ENCODE data around the gene LONP2. TPM values are rescaled to one million over a fixed set of nuclear protein-coding genes. Genes with fewer than 3 reads are reported as not detected.

Gene LONP2
- total RNA-seq, 3 donors from 2014 or later (not counting 1 experiment from before 2014, with no cell fraction given), result 48.6 to 87.8 (median 61.7) TPM

DNA sequence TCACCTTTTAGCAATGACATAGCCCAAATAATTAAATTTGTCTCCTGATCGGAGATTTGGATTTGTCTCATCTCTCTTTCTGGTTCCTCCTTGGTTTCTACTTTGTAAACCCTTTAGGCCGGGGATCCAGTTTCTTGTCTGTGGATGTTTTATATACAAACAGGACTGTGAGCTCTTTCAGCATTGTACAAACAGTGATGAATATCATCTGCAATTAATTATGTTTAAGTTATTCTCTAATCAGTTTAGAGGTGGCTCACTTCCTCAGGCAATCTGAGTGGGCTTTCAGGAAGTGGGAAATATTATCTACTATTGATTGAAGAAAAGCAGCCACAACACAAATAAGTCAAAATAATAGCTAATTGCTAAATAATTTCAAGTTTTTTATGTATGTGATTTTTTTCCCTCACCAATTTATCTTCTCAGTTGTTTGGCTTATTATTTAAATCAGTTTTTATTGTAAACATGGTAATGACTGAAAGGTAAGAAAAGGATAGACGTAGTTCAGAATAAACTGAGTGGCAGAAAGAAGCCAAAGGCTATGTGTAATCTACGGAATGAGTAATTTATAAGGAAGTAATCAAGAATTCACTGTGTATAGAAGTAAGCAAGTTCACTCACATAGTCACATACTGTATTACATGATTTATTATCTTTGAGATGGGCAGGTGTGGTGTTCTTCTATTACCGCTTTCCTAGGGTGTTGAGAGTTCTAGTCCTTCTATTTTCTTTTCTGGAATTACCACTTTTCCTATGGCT is 6.6 kb downstream of the LONP2 start:
- WGBS (ENCODE audit: insufficient coverage), result 100% methylated on average over 3 of the region's 5 CpGs
- H3K27ac ChIP-seq (ENCODE audit: low read length), result no peak overlapping the region
- intact Hi-C loops (cut with micrococcal nuclease), result no loop called here
- peak overlapping the region; percentile 53 to 56 for H3K27ac Mint-ChIP-seq
- no peak overlapping the region for H3K4me3 ChIP-seq (ENCODE audit: low read length)
- TF ChIP-seq, protein P1, sequence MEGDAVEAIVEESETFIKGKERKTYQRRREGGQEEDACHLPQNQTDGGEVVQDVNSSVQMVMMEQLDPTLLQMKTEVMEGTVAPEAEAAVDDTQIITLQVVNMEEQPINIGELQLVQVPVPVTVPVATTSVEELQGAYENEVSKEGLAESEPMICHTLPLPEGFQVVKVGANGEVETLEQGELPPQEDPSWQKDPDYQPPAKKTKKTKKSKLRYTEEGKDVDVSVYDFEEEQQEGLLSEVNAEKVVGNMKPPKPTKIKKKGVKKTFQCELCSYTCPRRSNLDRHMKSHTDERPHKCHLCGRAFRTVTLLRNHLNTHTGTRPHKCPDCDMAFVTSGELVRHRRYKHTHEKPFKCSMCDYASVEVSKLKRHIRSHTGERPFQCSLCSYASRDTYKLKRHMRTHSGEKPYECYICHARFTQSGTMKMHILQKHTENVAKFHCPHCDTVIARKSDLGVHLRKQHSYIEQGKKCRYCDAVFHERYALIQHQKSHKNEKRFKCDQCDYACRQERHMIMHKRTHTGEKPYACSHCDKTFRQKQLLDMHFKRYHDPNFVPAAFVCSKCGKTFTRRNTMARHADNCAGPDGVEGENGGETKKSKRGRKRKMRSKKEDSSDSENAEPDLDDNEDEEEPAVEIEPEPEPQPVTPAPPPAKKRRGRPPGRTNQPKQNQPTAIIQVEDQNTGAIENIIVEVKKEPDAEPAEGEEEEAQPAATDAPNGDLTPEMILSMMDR (IDR thresholded peaks at IDR 0.05), result no peak
- no peaks in the 10 kb centered on the region for H3K9me3 ChIP-seq (ENCODE audit: control insufficient read depth, insufficient read depth, low read length)
- peaks cover 36 to 48% of the 10 kb centered on the region in 2 donors for H3K4me1 Mint-ChIP-seq
- no peaks in the 10 kb centered on the region for H3K27me3 Mint-ChIP-seq (ENCODE audit: low read depth in 2 of 2)
- H3K9me3 Mint-ChIP-seq, result no peaks in the 10 kb centered on the region
- no peaks in the 10 kb centered on the region for H3K36me3 Mint-ChIP-seq
- H3K4me1 ChIP-seq (ENCODE audit: control insufficient read depth, insufficient read depth, low read length), result peaks cover 6% of the 10 kb centered on the region
- DNase-seq (no peak), ATAC-seq (no peak)
- H3K4me3 Mint-ChIP-seq, result no peak overlapping the region
- no peaks in the 10 kb centered on the region for H3K27me3 ChIP-seq (ENCODE audit: control insufficient read depth, insufficient read depth, low read length)
- H3K36me3 ChIP-seq (ENCODE audit: control insufficient read depth, insufficient read depth, low read length), result peaks cover 25% of the 10 kb centered on the region

DNA sequence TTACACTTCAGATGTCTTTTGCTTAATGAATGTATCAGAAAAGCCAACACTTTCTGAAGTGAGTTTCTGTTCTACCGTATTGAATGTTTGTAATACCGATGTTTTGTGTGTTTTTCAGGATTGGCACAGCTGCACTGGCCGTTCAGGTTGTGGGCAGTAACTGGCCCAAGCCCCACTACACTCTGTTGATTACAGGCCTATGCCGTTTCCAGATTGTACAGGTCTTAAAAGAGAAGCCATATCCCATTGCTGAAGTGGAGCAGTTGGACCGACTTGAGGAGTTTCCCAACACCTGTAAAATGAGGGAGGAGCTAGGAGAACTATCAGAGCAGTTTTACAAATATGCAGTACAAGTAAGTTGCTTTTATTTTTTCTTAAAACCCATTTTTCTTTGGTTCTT is 7.9 kb downstream of the LONP2 start:
- no peaks in the 10 kb centered on the region for H3K36me3 Mint-ChIP-seq
- WGBS (ENCODE audit: insufficient coverage), result 96% methylated on average over 5 of the region's 5 CpGs
- no peaks in the 10 kb centered on the region for H3K9me3 Mint-ChIP-seq
- TF ChIP-seq, protein P1 (IDR thresholded peaks at IDR 0.05), result no peak
- H3K4me1 Mint-ChIP-seq, result peaks cover 25 to 39% of the 10 kb centered on the region in 2 donors
- no peaks in the 10 kb centered on the region for H3K9me3 ChIP-seq (ENCODE audit: control insufficient read depth, insufficient read depth, low read length)
- no peak overlapping the region for H3K4me3 ChIP-seq (ENCODE audit: low read length)
- H3K27me3 ChIP-seq (ENCODE audit: control insufficient read depth, insufficient read depth, low read length), result no peaks in the 10 kb centered on the region
- no peak overlapping the region for H3K27ac Mint-ChIP-seq
- no peak for DNase-seq
- H3K27me3 Mint-ChIP-seq (ENCODE audit: low read depth in 2 of 2), result no peaks in the 10 kb centered on the region
- intact Hi-C loops (cut with micrococcal nuclease), result no loop called here
- H3K4me1 ChIP-seq (ENCODE audit: control insufficient read depth, insufficient read depth, low read length), result peaks cover 6% of the 10 kb centered on the region
- H3K27ac ChIP-seq (ENCODE audit: low read length), result no peak overlapping the region
- H3K36me3 ChIP-seq (ENCODE audit: control insufficient read depth, insufficient read depth, low read length), result peaks cover 30% of the 10 kb centered on the region
- ATAC-seq, result no peak
- H3K4me3 Mint-ChIP-seq, result no peak overlapping the region

DNA sequence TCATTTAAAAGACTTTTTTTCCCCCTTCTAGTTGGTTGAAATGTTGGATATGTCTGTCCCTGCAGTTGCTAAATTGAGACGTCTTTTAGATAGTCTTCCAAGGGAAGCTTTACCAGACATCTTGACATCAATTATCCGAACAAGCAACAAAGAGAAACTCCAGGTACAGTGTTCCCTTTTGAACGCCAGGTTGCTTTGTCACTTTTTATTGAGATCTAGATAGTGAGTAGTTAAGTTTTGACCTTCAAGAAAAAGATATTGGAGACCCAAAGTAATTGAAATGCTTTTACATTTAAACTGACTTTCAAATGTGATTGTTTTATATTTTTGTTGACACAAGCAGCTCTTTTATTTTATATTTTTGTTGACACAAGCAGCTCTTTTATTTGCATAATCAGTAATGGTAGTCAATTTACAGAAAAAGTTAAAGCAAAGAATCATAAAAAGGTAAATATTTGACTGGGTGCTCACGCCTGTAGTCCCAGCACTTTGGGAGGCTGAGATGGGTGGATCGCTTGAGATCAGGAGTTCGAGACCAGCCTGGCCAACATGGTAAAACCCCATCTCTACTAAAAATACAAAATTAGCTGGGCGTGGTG is 12.6 kb downstream of the LONP2 start:
- Histone ChIP-seq H3K4me1 (ENCODE audit: control insufficient read depth, insufficient read depth, low read length) (no peaks in the 10 kb centered on the region), H3K27ac (ENCODE audit: low read length) (no peak overlapping the region), H3K9me3 (ENCODE audit: control insufficient read depth, insufficient read depth, low read length) (no peaks in the 10 kb centered on the region), H3K36me3 (ENCODE audit: control insufficient read depth, insufficient read depth, low read length) (peaks cover 63% of the 10 kb centered on the region), H3K4me3 (ENCODE audit: low read length) (no peak overlapping the region), H3K27me3 (ENCODE audit: control insufficient read depth, insufficient read depth, low read length) (no peaks in the 10 kb centered on the region)
- Mint-ChIP-seq H3K9me3 (no peaks in the 10 kb centered on the region), H3K4me1 (peaks cover 7 to 10% of the 10 kb centered on the region in 2 donors), H3K36me3 (peaks cover 16% of the 10 kb centered on the region), H3K27ac (no peak overlapping the region), H3K27me3 (ENCODE audit: low read depth in 2 of 2) (no peaks in the 10 kb centered on the region), H3K4me3 (no peak overlapping the region)
- no peak for ATAC-seq
- DNase-seq, result no peak
- TF ChIP-seq, protein P1 (IDR thresholded peaks at IDR 0.05), result no peak
- intact Hi-C loops (cut with micrococcal nuclease), result no loop called here
- WGBS (ENCODE audit: insufficient coverage), result 100% methylated on average over 5 of the region's 7 CpGs
